Measurements from ENCODE around the gene ZNF503.

DNA sequence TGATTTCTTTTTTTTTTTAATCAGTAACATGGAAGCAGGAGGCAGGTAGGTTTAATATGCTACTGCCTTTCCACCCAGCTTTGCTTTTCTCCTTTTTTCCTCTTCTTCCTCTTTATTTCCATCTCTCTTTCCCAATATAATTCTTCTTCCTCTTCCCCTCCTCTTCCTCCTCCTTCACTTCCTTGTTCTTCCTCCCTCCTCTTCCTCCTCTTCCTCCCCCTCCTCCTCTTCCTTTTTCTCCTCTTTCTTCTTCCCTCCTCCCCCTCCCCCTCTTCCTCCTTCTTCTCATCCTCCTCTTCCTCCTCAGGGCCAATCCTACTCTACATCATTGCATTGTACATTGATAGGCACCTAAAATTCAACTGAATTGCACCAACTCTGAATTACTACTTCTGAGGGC lies 11.4 kb downstream of the ZNF503 start:
- no peak for TF ChIP-seq EZH2 (IDR thresholded peaks at IDR 0.05)
- TF ChIP-seq POLR2AphosphoS5 (IDR thresholded peaks at IDR 0.05; ENCODE audit: borderline replicate concordance, low read depth, low read length) = no peak
